ENCODE data around the gene ITPR1.
A peak's percentile ranks its signal among the peaks of the same experiment; 100 is the strongest.

Gene ITPR1

DNA sequence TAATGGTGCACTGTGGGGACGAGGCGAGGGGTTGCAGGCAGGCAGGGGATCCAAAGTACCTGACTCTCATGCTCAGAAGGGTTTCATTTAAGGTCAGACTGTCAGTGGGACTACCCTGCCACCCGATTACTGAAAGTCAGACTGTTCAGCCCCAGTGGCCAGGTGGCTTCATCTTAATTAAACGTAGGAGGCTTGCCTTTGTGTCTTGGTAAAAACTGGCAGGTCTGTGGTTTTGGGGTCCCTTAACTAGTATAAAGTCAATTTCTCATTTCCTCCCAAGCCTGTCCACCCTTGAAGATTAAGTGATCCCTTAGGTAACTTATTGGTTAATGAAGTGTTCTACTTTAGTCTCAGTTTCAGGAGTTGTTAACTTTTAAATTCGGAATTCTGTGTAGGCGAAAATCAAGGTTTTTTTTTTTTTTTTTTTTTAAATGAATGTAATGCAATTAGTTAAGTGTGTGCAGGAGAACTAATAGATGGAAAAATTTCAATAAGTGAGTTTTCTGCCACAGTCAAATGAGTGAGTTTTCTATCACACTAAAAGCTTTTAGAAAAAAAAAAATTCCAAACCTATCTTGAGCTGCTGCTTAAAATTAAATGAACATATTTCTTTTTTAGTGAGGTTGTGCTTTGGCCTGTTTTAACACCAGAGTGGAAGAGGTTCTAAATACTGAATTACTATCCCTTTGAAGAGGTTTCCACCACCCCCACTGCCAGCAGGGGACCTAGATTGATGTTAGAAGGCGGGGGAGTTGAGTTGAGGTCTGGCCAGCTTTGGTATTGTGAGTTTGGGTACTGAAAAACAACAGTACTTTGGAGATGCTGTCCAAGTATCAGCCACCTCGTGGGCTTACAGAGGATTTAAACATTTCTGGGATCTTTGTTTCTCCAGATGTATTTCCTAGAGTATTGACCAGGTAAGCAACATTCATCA, 15.2 kb downstream of the ITPR1 start:
- DNase-seq (ENCODE audit: low read depth in 2 of 2) = no peak
- H3K4me3 ChIP-seq (replicated peaks in 1 of 2; ENCODE audit: low read depth in 2 of 2, low read length in 2 of 2) = no peak overlapping the region

GRCh38 chr3:4509043-4509442, 15.9 kb downstream of the ITPR1 start:
- TF ChIP-seq, protein P1, sequence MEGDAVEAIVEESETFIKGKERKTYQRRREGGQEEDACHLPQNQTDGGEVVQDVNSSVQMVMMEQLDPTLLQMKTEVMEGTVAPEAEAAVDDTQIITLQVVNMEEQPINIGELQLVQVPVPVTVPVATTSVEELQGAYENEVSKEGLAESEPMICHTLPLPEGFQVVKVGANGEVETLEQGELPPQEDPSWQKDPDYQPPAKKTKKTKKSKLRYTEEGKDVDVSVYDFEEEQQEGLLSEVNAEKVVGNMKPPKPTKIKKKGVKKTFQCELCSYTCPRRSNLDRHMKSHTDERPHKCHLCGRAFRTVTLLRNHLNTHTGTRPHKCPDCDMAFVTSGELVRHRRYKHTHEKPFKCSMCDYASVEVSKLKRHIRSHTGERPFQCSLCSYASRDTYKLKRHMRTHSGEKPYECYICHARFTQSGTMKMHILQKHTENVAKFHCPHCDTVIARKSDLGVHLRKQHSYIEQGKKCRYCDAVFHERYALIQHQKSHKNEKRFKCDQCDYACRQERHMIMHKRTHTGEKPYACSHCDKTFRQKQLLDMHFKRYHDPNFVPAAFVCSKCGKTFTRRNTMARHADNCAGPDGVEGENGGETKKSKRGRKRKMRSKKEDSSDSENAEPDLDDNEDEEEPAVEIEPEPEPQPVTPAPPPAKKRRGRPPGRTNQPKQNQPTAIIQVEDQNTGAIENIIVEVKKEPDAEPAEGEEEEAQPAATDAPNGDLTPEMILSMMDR (IDR thresholded peaks at IDR 0.05; ENCODE audit: low read depth, low read length) = no peak
- no peak for DNase-seq (ENCODE audit: low read depth in 2 of 2)
- no peak overlapping the region for H3K4me3 ChIP-seq (replicated peaks in 1 of 2; ENCODE audit: low read depth in 2 of 2, low read length in 2 of 2)

More for the DNA sequence above, 15.2 kb downstream of the ITPR1 start:
- TF ChIP-seq, protein P1 (IDR thresholded peaks at IDR 0.05; ENCODE audit: low read depth, low read length) = no peak

- DNase-seq (ENCODE audit: low read depth in 2 of 2) = no peak
- TF ChIP-seq, protein P1 (IDR thresholded peaks at IDR 0.05; ENCODE audit: low read depth, low read length) = no peak
- no peak overlapping the region for H3K4me3 ChIP-seq (replicated peaks in 1 of 2; ENCODE audit: low read depth in 2 of 2, low read length in 2 of 2)
Observed at GRCh38 chr3:4509983-4510755, 17.0 kb downstream of the ITPR1 start.

DNA sequence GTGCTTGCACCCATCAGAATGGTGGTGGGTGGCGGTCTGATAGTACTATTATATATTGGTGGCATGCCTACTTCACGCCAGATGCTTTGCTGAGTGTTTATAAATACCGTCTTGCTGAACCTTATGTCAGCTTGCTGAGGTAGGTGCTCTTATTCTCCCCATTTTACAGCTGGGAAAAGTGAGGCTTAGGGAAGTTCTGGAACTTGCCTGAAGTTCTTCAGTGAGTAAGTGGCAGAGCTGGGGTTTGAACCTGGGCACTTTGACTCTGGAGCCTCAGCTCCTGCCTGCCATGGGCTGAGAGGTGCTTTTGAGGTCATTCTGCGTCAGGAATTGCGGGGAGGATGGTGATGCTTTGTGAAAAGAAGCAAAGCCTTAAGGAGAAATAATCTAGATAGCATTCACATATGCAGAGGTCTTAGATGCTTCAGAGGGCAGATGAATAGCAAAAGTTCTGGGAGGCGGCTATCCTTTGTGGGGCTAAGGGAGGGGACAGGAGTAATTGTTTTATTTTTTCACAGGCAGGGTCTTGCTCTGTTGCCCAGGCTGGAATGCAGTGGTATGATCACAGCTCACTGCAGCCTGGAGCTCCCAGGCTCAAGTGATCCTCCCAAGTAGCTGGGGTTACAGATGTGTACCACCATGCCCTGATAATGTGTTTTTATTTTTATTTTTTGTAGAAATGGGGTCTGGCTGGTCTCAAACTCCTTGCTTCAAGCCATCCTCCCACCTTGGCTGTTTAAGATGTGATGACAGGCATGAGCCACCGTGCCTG, 18.5 kb downstream of the ITPR1 start:
- TF ChIP-seq, protein P1 (IDR thresholded peaks at IDR 0.05; ENCODE audit: low read depth, low read length) = no peak
- H3K4me3 ChIP-seq (replicated peaks in 1 of 2; ENCODE audit: low read depth in 2 of 2, low read length in 2 of 2) = no peak overlapping the region
- no peak for DNase-seq (ENCODE audit: low read depth in 2 of 2)

DNA sequence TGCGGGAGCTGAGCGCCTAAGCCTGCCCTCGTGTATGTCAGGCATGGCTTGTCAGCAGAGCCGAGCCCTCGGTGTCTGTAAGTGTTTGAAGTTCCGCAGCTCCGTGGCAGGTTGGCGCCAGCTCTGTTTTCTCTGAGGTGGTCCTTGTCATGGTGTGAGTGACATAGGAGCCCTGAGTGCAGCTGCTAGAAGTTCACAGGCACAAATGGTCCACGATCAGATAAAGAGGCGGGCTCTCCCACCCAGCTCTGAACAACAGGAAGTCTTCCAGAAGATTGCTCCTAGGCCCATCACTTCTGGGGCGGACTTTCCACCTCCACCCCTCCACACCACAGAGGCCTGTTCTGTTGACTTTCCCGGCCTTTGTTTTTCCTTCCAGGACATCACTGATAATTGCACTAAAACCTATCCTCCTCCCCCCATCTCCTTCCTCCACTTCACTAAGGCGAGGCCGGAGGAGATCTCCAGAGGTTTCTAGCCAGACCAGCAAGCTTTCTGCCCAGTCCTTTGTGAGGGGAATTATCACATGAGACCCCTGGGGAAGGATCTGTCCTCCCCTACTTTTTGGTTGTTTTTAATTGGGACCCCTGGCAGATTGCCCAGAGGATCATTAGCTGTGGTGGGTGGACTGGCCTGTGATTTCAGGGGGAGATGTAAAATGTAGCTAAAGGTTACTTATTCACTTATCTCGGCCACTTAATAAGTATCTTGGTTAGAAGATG, 19.9 kb downstream of the ITPR1 start:
- peak in 1 of 2 donors; percentile 19 for DNase-seq (ENCODE audit: low read depth in 2 of 2)

More for the DNA sequence above, 19.9 kb downstream of the ITPR1 start:
- TF ChIP-seq, protein P1 (IDR thresholded peaks at IDR 0.05; ENCODE audit: low read depth, low read length) = no peak
- H3K4me3 ChIP-seq (replicated peaks in 1 of 2; ENCODE audit: low read depth in 2 of 2, low read length in 2 of 2) = no peak overlapping the region

All from cardiac fibroblast (primary cell).